GM10266 (cell line): ENCODE measurements around the gene BRAP.

ENCODE experiments used
- DNase-seq: peaks from one replicate; pipeline ENCODE4 v3.0.0; 2012; ENCODE audit errors: extremely low spot score
- TF ChIP-seq, protein P1 (sequence below): IDR thresholded peaks from 2 replicates; pipeline ENCODE4 v1.5.1; 2012; ENCODE audit warnings: mild to moderate bottlenecking, low read depth; ENCODE audit not compliant: control insufficient read depth, insufficient read depth; ENCODE audit errors: missing control alignments

BRAP gene

DNA sequence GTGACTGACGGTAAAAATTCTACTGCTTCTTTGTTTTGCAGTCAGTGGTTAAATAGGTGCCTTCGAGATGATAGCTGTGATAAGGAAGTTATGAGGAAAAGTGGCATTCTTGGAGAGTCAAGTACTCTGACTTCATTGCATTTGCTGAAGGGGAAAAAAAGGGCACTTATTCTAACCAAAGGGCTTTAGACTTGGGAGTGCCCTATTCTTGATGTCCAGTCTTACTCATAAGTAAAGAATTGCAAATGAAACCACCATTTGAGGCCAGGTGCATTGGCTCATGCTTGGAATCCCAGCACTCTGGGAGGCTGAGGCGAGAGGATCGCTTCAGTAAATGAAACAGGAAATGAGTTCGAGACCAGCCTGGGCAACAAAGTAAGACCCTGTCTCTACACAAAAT is 40.3 kb downstream of the BRAP start:
- DNase-seq: no peak
- TF ChIP-seq, protein P1, sequence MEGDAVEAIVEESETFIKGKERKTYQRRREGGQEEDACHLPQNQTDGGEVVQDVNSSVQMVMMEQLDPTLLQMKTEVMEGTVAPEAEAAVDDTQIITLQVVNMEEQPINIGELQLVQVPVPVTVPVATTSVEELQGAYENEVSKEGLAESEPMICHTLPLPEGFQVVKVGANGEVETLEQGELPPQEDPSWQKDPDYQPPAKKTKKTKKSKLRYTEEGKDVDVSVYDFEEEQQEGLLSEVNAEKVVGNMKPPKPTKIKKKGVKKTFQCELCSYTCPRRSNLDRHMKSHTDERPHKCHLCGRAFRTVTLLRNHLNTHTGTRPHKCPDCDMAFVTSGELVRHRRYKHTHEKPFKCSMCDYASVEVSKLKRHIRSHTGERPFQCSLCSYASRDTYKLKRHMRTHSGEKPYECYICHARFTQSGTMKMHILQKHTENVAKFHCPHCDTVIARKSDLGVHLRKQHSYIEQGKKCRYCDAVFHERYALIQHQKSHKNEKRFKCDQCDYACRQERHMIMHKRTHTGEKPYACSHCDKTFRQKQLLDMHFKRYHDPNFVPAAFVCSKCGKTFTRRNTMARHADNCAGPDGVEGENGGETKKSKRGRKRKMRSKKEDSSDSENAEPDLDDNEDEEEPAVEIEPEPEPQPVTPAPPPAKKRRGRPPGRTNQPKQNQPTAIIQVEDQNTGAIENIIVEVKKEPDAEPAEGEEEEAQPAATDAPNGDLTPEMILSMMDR: no peak

DNA sequence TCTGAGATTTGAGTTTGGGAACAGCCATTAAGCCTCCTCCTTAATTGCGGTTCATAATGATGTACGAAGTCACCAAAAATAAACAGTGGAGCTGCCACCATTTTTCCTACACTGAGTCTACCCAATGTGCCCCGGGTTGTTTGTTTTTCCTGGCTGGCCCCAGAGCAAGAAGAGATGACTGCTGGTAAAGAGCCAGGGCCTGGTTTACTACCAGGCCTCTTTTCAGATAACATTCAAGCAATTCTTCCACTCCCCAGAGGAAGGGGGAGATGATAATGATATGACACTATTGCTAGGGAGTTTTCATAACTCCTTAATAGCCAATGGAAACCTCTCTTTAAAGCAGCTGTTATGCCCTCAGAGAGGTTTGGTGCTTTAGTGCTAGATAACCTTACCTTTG is 42.3 kb downstream of the BRAP start:
- TF ChIP-seq, protein P1: no peak
- DNase-seq: no peak

DNA sequence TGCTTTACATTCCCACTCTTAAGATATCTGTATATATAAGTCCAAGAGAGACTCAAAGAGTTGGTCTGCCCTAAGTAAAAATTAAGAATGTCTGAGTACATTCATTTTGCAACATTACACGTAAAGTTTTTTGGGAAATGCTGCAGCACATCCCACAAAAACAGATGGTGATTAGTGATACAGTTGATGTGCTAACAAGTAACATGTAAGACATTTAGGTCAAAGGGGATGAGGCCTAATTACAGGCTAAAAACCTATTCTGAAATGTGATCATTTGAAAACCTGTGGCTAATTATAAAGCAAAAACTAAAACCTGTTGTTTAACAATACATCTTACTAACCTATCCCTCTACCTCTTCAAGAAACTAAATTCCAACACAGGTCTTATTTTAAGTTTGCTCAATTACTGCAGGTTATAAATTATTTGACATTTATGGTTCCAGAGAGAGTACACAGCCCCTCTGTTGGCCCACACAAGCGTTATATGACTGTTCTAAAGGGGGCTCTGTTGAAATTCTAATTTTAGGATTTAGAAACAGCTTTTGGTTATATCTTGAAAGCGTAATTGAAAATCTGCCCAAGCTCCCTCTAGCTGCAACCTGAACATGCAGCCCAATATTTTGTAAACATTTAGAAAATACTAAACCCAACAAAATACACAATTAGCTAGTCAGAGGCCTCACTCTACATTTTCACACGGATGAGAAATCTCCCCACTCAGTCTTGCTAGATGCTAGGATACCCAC is 42.9 kb downstream of the BRAP start:
- DNase-seq: no peak
- TF ChIP-seq, protein P1: no peak

DNA sequence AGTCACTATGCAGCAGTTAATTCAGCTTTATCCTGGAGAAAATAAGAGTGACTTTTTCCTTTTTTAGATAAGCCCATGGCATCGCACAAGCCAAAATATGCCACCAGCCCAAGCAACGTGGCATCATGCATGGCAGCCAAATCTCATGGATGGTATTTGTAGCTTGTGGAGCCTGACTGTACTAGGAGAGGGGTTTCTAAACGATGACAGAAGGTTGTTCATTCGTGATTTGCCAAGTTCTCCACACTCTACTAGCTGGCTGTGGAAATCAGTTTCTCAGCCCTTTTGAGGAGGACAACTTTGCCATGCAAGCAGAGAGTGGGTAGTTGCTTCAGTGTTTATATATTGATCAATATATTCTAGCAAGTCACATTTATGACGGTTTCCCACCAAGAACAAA is 45.2 kb downstream of the BRAP start:
- DNase-seq: no peak
- TF ChIP-seq, protein P1: no peak

DNA sequence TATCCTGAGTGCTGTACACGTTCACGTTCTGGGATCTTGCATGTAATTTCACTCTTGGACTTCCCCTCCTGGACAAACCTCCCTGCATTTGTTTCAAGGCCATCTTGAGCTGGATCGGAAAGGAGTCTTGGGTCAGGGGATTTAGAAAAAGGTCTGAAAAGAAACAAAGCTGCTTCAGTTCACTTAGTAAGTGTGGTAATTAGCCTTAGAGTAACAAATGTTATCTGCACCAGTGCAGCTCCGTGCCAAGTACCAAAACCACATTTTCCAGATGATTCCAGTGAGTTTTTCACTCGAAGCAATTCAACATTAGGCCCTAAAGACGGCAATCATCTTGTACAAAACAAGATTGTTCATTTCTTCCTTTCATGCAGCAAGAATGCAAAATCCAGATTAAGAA is 47.2 kb downstream of the BRAP start:
- TF ChIP-seq, protein P1: no peak
- no peak for DNase-seq

DNA sequence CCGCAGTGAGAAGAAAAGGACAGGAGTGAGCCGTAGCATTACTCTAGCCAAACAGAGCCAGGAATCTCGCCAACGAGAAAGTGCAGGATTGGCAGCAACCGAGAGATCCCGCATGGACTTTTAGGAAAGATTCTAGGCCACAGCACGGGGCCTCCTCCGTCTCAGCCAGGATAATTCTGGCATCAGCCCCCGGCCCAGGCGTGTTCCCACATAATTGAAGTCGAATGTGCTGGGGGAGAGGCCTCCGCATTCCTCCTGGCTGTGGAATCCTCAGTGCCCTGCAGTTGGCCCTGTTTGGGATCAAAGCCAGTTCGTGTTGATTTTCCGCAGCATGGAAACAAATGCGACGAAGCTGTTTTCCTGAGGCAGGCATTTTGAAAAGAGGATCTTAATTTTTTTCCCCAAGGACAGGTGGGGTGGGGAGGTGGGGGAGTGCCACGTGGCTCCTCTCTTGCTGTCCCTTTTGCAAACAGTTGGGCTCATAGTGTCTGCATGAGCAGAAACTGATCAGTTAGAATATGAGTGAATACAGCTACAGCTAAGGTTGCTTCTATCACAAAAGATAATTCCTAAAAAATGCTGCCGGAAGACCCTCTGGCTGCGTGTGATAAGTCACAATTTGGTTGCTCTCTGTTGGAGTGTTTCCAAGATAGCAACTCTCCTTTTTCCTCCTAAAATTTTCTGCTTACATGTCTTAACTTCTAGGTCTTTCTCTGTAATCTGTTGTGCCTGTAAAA is 49.4 kb downstream of the BRAP start:
- TF ChIP-seq, protein P1: no peak
- no peak for DNase-seq

DNA sequence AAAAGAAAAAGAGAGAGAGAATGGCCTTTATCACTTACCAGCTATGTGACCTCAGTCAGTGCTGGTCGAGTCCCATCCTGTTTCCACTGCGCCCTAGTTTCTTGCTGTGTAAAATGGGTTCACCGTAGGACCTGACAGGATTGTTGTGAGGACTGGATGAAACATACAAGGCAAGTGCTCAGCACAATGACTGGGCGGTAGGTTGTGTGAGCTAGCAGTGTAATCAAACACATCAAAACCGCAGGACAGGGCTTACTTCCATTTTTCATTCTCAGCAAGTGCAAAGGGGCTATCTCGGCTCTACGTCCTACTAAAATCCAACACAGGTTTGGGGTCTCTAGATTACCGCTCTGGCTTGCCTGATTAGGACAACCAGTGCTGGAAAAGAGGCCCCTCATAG is 50.2 kb downstream of the BRAP start:
- TF ChIP-seq, protein P1: no peak
- no peak for DNase-seq
